Measurements from ENCODE around the gene CHMP1A.

DNA sequence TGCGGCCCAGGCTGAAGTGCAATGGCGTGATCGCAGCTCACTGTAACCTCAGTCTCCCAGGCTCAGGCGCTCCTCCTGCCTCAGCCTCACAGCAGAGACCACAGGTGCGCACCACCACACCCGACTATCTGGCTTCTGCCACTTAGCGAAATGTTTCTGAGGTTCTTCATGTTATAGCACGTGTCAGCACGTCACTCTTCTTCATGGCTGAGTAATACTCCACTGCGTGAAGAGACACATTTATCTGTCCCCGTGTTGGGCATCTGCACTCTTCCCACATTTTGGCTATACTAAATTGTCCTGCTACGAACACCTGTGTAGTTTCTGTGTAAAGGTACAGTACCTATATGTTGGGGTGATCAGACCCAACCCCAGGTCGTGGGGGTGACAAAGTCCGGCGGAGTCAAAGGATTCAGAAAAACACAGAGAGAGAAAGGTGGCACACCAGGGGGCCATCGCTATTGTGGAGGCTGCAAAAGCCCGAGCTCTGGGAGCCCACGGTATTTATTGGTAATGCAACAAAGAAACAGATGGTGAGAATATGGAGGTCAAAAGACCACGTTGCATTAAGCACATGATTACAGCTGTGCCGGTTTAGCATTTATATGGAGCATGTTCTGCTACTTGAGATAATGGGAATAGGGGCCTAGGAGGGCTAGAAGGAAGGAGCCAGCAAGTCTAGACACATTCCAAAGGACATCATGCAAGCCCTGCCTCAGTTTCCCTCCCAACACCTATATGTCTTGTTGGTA lies 44.9 kb downstream of the CHMP1A start:
- no peak for TF ChIP-seq POLR2A (IDR thresholded peaks at IDR 0.05; ENCODE audit: low read length)
- TF ChIP-seq GATA1 (IDR thresholded peaks at IDR 0.05; ENCODE audit: low read depth, low read length): no peak
